NCI-H2081 (cell line): ENCODE results near the gene CLPX.
"Not testable (repeated sequence)": the region's sequence is repeated elsewhere in the genome, so short reads cannot be mapped to it uniquely, and the experiment has no call there.

Source experiments
- DNase-seq, 2 experiments: peaks; one replicate each; lab custom pipeline; 2025; lab: John Stamatoyannopoulos, UW

CLPX gene

DNA sequence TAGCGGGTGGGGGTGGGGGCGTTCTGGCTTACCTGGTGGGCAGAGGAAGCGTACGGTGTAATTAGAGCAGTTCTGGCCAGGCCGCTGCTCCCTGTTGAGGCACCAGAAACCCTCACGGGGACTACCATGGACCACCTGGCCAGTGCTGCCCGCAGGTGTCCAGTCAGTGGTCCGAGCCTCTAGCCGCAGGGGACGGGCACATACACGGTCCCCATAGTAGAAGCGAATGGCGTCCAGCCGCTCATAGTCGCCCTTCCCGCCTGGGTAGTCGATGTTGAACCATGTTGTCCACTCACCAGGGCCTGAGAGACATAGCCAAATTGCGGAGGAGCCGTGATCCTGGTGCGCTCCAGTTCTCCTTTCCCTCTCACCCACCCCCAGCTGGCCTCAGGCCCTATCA is 21.6 kb upstream of the CLPX start:
- DNase-seq, result no peak

GRCh38 chr15:65204931-65205660 is 20.0 kb upstream of the CLPX start:
- no peak for DNase-seq

GRCh38 chr15:65204236-65204930 is 19.2 kb upstream of the CLPX start:
- DNase-seq, result no peak

- DNase-seq, result no peak
Measured at GRCh38 chr15:65201918-65202317, 16.8 kb upstream of the CLPX start.

GRCh38 chr15:65198571-65198970 is 13.4 kb upstream of the CLPX start:
- no peak for DNase-seq

DNA sequence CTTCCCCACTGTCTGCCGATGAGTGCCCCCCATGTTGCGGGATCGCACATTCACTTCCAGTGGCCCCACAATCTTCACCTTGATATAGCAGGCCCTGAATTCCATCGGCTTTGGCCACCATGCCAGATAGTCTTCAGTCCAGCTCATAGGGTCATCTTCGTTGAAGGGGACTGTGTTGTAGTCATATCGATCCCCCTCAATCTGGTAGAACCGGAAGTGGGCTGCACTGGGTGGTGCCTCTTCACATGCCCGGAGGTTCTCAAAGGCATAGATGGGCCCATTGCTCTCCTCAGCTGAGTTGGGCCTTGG is 12.1 kb upstream of the CLPX start:
- DNase-seq, result no peak

GRCh38 chr15:65196637-65197336 is 11.6 kb upstream of the CLPX start:
- DNase-seq, result no peak

GRCh38 chr15:65195548-65195923 is 10.4 kb upstream of the CLPX start:
- no peak for DNase-seq

GRCh38 chr15:65194826-65195547 is 9.8 kb upstream of the CLPX start:
- DNase-seq, result no peak

DNA sequence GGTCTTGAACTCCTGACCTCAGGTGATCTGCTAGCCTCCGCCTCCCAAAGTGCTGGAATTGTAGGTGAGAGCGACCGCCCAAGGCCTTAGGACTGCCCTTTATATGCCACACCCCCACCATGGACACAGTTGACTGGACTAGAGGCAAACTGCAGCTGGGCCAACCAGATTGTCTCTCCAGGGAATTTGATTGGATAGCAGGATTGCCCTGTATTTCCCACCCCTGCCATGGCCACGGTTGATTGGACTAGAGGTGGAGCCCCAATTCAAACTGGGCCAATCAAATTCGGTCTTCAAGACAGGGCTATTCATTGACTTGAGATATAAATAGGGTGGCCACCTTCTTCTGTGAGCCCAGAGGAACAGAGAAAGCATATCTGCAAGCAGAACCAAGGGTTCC is 6.9 kb upstream of the CLPX start:
- no peak for DNase-seq

DNA sequence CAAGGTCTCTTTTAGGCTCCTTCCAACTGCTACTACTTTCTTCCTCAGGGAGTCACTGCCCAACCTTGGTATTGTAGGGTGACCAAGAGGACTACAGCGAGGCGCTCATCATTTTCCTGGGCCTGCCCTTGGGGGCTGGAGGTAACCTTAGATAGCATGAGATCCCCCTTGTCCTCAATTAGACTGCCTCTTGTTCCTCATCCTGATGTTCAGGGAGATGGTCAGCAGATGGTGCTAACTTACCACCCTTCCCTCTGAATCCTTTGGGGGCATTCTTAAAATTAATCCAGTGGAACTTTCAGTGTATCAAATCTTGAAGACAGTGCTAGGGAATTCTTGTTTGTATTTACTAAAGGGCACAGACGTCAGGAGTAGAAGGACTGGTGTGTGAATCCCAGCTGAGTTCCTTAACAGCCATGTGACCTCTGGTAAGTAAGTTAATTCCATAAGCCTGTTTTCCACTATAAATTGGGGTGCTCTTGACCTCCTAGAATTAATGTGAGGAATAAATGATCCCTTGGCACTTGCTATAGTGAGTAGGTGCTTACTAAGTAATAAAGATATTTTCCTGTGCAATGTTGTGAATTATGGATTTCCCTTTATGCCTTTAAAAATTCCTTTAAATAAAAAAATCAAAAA is 4.1 kb upstream of the CLPX start:
- DNase-seq, result peak in 1 of 2 experiments; percentile 48

- not testable (repeated sequence) for DNase-seq
Measured at GRCh38 chr15:65188472-65188871, 3.3 kb upstream of the CLPX start.

DNA sequence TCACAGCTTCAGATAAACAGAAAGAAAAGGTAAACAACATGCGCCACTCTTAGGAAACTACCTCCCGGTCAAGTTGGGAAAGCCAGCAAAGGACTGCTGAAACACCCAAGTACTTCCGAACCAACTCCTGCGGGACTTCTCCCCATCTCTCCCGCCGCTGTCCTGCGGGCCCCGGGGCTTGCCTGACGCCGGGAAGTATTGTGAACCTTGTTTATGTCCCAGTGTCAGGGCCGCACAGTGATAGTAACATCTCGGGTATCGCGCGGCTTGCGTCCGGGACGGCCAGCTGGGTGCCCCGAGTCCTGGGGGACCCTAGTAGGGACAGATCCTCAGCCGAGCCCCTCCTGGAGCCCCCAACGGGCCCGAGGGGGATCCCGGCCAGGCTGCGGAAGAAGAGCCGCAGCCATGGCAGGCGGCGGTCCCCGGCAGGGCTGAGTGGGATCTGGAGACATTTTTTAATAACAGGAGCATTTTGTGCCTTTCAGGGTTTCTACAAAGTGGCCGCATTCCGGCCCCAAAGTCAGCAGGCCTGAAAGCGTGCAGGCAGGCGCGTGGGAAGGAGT is 756 bp downstream of the CLPX start:
- DNase-seq, result peak in 1 of 2 experiments; percentile 17

- DNase-seq, result no peak
Measured at GRCh38 chr15:65183865-65184159, 1.3 kb downstream of the CLPX start.

DNA sequence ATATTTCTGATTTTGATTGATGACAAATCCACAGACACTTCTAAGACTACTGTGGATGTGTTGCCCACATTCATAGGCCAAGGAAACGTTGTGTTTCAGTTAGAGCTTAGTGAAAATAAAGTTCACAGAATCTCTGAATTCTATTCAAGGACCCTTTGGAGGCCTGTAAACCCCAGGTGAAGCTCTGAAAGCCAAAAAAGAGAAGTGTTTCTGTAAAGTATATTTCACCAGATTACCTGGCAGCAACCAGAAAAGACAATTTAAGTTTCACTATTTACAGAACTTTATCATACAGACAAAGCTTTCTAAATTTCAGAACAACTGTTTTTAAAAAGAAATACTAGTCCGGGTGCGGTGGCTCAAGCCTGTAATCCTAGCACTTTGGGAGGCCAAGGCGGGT is 2.6 kb downstream of the CLPX start:
- no peak for DNase-seq

DNA sequence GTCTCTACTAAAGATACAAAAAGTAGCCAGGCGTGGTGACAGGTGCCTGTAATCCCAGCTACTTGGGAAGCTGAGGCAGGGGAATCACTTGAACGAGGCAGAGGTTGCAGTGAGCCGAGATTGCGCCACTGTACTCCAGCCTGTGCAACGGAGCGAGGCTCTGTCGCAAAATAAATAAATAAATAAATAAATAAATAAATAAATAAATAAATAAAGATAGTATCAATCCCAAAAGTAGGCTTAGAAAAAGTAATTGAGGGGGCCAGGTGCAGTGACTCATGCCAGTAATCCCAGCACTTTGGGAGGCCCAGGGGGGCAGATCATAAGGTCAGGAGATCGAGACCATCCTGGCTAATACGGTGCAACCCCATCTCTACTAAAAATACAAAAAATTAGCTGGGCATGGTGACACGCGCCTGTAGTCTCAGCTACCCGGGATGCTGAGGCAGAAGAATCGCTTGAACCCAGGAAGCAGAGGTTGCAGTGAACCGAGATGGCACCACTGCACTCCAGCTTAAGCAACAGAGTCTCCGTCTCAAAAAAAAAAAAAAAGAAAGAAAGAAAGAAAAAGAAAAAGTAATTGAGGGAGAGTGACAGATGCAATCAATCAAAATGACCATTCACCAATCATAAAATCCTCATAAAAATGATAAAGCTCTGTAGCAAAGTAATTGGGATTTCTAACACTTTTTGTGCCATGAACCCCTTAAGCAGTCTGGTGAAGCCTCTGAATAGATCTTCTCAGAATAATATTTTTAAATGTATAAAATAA is 3.4 kb downstream of the CLPX start:
- not testable (repeated sequence) for DNase-seq

- no peak for DNase-seq
Measured at GRCh38 chr15:65180167-65180566, 5.0 kb downstream of the CLPX start.

DNA sequence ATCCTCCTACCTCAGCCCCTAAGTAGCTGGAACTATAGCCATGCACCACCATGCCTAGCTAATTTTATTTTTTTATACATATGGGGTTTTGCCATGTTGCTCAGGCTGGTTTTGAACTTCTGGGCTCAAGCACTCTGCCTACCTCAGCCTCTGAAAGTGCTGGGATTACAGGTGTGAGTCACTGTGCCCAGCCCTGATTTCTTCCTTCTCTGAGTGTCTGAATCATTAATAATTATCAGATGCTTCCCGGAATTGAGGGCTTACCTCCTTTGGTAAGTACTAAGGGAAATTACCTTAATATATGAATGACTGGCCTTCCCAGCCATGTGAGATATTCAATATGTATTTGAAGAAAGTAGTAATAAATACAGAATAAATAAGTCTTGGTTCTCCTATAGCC is 7.2 kb downstream of the CLPX start:
- no peak for DNase-seq

GRCh38 chr15:65176056-65176455 is 9.1 kb downstream of the CLPX start:
- DNase-seq, result no peak

- DNase-seq, result no peak
Measured at GRCh38 chr15:65175511-65175910, 9.6 kb downstream of the CLPX start.

DNA sequence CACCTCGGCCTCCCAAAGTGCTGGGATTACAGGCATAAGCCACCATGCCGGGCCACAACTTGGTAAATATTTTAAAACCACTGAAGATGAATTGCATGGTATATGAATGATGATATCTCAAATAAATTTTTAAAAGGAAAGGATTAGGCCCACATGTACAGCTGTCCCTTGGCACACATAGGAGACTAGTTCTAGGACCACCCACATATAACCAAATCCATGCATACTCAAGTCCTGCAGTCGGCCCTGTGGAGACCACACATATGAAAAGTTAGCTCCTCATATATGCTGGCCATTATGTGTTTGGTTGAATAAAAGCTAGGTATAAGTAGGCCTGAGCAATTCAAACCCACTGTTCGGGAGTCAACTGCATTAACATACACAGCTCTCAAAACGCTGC is 10.6 kb downstream of the CLPX start:
- DNase-seq, result no peak
